ENCODE measurements around the gene LILRB1. TPM values are rescaled to one million over a fixed set of nuclear protein-coding genes. Genes with fewer than 3 reads are reported as not detected.

LILRB1 gene
- total and polyA plus RNA-seq, 2 donors (not counting 3 experiments of a cell fraction or from before 2014, with no cell fraction given) = not detected

DNA sequence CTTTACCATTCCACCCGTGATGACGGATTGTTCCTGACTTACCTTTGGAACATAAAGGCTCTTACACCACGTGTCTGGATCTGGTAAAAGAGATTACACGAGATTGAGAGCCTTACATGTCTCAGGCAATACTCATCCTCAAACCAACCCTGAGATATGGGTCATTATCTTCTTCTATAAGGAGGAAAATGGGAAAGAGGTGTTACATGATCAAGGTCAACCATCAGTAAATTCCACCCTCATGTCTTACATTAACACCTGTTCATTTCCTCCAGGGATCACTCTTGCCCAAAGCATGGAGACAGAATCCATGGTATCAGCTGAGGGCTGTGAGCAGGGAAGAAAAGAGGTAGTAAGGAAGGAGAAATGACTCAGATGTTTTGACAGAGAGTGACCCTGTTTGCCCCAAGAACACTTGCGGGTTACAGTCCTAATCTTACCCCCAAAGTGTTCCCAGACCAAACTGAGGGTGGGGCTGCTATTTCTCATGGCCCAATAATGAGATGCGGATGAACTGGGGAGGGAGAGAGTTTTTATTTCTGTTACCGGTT, 52.1 kb downstream of the LILRB1 start:
- Histone ChIP-seq H3K9ac (replicated peaks; ENCODE audit: extremely low read depth, insufficient read depth, low read length) (no peak overlapping the region), H3K79me2 (ENCODE audit: control insufficient read depth, insufficient read depth, low read length) (no peaks in the 10 kb centered on the region), H3K4me2 (ENCODE audit: insufficient read depth, low read length) (no peak overlapping the region), H3K4me3 (replicated peaks in 1 of 3; ENCODE audit: insufficient read depth in 1 of 3, low read depth in 1 of 3, low read length in 3 of 3) (no peak overlapping the region), H3K9me1 (replicated peaks; ENCODE audit: control insufficient read depth, extremely low read depth, insufficient read depth, low read length) (no peaks in the 10 kb centered on the region), H2AFZ (ENCODE audit: low read depth, low read length) (no peak overlapping the region), H3K27me3 (ENCODE audit: control insufficient read depth in 2 of 2, insufficient read depth in 2 of 2, low read length in 2 of 2) (no peaks in the 10 kb centered on the region), H3K36me3 (ENCODE audit: control insufficient read depth in 2 of 2, extremely low read depth in 1 of 2, insufficient read depth in 2 of 2, low read length in 2 of 2) (no peaks in the 10 kb centered on the region), H3K4me1 (ENCODE audit: control insufficient read depth, extremely low read depth, insufficient read depth, low read length) (no peaks in the 10 kb centered on the region), H3K27ac (ENCODE audit: insufficient read depth, low read depth, low read length) (no peak overlapping the region), H3K9me3 (replicated peaks; ENCODE audit: control insufficient read depth, insufficient read depth, low read length) (no peaks in the 10 kb centered on the region), H4K20me1 (replicated peaks; ENCODE audit: control insufficient read depth, extremely low read depth, insufficient read depth, low read length) (no peaks in the 10 kb centered on the region)
- DNase-seq (ENCODE audit: low read depth, low spot score) = no peak
- BruUV-seq (replicated peaks) = no TSS peak
- dilution Hi-C loops (cut with MboI; ENCODE audit: extremely low pct_ligation_motif_present, low sequenced_read_pairs) = no loop called here
- ChIA-PET POLR2A (no interaction called here), CTCF (interaction anchor here (2.3 kb wide), 1 partner anchor 9 kb away, joined by 10 read pairs; no protein-coding TSS in a partner anchor)
- no peak for FAIRE-seq
- TF ChIP-seq MYC (IDR thresholded peaks at IDR 0.05; ENCODE audit: low read depth, low read length) (no peak), POLR2A (IDR thresholded peaks at IDR 0.05; ENCODE audit: low read depth, low read length) (no peak), EZH2 (IDR thresholded peaks at IDR 0.05; ENCODE audit: borderline replicate concordance, low read depth, low read length, severe bottlenecking) (no peak), POLR2AphosphoS5 (IDR thresholded peaks at IDR 0.05; ENCODE audit: insufficient read depth, low read depth, low read length) (no peak), GATA2 (IDR thresholded peaks at IDR 0.05; ENCODE audit: insufficient read depth, insufficient read length, low read depth, low read length) (no peak), JUN (IDR thresholded peaks at IDR 0.05; ENCODE audit: borderline replicate concordance, insufficient read depth, insufficient read length, low read depth) (no peak)
- intact Hi-C loops (cut with micrococcal nuclease) = no loop called here

DNA sequence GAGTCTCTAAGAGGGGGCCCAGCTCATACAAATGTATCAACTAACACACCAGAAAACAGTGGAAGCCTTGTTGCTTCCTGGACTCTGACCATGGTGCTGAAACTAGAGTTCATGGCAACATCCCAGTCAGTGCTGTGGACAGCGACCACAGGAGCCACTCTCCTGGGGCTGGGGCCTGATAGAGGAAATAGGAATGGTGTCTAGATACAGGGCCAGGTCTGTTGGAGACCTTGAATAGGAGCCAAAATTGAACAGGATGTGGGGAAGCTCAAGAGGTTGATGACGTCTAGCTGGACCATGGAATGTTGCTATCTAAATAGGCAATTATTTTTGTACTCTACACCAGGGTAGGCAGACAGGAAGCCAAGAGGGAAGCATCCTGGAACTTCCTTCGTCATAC, 54.2 kb downstream of the LILRB1 start:
- no peak for FAIRE-seq
- intact Hi-C loops (cut with micrococcal nuclease) = no loop called here
- Histone ChIP-seq H3K4me2 (ENCODE audit: insufficient read depth, low read length) (no peak overlapping the region), H3K4me1 (ENCODE audit: control insufficient read depth, extremely low read depth, insufficient read depth, low read length) (no peaks in the 10 kb centered on the region), H3K9me3 (replicated peaks; ENCODE audit: control insufficient read depth, insufficient read depth, low read length) (no peaks in the 10 kb centered on the region), H3K27me3 (ENCODE audit: control insufficient read depth in 2 of 2, insufficient read depth in 2 of 2, low read length in 2 of 2) (no peaks in the 10 kb centered on the region), H2AFZ (ENCODE audit: low read depth, low read length) (no peak overlapping the region), H3K4me3 (replicated peaks in 1 of 3; ENCODE audit: insufficient read depth in 1 of 3, low read depth in 1 of 3, low read length in 3 of 3) (no peak overlapping the region), H4K20me1 (replicated peaks; ENCODE audit: control insufficient read depth, extremely low read depth, insufficient read depth, low read length) (no peaks in the 10 kb centered on the region), H3K27ac (ENCODE audit: insufficient read depth, low read depth, low read length) (no peak overlapping the region), H3K9me1 (replicated peaks; ENCODE audit: control insufficient read depth, extremely low read depth, insufficient read depth, low read length) (no peaks in the 10 kb centered on the region), H3K36me3 (ENCODE audit: control insufficient read depth in 2 of 2, extremely low read depth in 1 of 2, insufficient read depth in 2 of 2, low read length in 2 of 2) (no peaks in the 10 kb centered on the region), H3K9ac (replicated peaks; ENCODE audit: extremely low read depth, insufficient read depth, low read length) (no peak overlapping the region), H3K79me2 (ENCODE audit: control insufficient read depth, insufficient read depth, low read length) (no peaks in the 10 kb centered on the region)
- ChIA-PET CTCF (no interaction called here), POLR2A (no interaction called here)
- no peak for TF ChIP-seq POLR2AphosphoS5 (IDR thresholded peaks at IDR 0.05; ENCODE audit: insufficient read depth, low read depth, low read length)
- TF ChIP-seq, protein P1, sequence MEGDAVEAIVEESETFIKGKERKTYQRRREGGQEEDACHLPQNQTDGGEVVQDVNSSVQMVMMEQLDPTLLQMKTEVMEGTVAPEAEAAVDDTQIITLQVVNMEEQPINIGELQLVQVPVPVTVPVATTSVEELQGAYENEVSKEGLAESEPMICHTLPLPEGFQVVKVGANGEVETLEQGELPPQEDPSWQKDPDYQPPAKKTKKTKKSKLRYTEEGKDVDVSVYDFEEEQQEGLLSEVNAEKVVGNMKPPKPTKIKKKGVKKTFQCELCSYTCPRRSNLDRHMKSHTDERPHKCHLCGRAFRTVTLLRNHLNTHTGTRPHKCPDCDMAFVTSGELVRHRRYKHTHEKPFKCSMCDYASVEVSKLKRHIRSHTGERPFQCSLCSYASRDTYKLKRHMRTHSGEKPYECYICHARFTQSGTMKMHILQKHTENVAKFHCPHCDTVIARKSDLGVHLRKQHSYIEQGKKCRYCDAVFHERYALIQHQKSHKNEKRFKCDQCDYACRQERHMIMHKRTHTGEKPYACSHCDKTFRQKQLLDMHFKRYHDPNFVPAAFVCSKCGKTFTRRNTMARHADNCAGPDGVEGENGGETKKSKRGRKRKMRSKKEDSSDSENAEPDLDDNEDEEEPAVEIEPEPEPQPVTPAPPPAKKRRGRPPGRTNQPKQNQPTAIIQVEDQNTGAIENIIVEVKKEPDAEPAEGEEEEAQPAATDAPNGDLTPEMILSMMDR (IDR thresholded peaks at IDR 0.05; ENCODE audit: extremely low read depth in 1 of 2, insufficient read depth in 1 of 2, low read depth in 1 of 2, low read length in 2 of 2) = no peak
- TF ChIP-seq JUN (IDR thresholded peaks at IDR 0.05; ENCODE audit: borderline replicate concordance, insufficient read depth, insufficient read length, low read depth) = no peak
- TF ChIP-seq POLR2A (IDR thresholded peaks at IDR 0.05; ENCODE audit: low read depth, low read length) = no peak
- TF ChIP-seq EZH2 (IDR thresholded peaks at IDR 0.05; ENCODE audit: borderline replicate concordance, low read depth, low read length, severe bottlenecking) = no peak
- TF ChIP-seq, protein P2, sequence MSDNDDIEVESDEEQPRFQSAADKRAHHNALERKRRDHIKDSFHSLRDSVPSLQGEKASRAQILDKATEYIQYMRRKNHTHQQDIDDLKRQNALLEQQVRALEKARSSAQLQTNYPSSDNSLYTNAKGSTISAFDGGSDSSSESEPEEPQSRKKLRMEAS (IDR thresholded peaks at IDR 0.05; ENCODE audit: insufficient read depth, insufficient read length) = no peak
- no peak for TF ChIP-seq MYC (IDR thresholded peaks at IDR 0.05; ENCODE audit: low read depth, low read length)
- TF ChIP-seq GATA2 (IDR thresholded peaks at IDR 0.05; ENCODE audit: insufficient read depth, insufficient read length, low read depth, low read length) = no peak
- TF ChIP-seq FOS (IDR thresholded peaks at IDR 0.05; ENCODE audit: borderline replicate concordance, insufficient read depth, low read length) = no peak
- no peak for DNase-seq (ENCODE audit: low read depth, low spot score)
- dilution Hi-C loops (cut with MboI; ENCODE audit: extremely low pct_ligation_motif_present, low sequenced_read_pairs) = no loop called here
- no TSS peak for BruUV-seq (replicated peaks)
